AG09319 (cell line): ENCODE data around the gene TBL2.

ENCODE experiments used
- DNase-seq: peaks from one replicate; pipeline ENCODE4 v3.0.0-alpha.2; 2010; ENCODE audit warnings: low read depth; ENCODE audit errors: extremely low read depth
- TF ChIP-seq, protein P1 (sequence below): IDR thresholded peaks from 2 replicates; pipeline ENCODE4 v1.5.1; 2011; ENCODE audit warnings: low read depth, mild to moderate bottlenecking, inconsistent platforms, low read length, moderate library complexity

TBL2 gene

DNA sequence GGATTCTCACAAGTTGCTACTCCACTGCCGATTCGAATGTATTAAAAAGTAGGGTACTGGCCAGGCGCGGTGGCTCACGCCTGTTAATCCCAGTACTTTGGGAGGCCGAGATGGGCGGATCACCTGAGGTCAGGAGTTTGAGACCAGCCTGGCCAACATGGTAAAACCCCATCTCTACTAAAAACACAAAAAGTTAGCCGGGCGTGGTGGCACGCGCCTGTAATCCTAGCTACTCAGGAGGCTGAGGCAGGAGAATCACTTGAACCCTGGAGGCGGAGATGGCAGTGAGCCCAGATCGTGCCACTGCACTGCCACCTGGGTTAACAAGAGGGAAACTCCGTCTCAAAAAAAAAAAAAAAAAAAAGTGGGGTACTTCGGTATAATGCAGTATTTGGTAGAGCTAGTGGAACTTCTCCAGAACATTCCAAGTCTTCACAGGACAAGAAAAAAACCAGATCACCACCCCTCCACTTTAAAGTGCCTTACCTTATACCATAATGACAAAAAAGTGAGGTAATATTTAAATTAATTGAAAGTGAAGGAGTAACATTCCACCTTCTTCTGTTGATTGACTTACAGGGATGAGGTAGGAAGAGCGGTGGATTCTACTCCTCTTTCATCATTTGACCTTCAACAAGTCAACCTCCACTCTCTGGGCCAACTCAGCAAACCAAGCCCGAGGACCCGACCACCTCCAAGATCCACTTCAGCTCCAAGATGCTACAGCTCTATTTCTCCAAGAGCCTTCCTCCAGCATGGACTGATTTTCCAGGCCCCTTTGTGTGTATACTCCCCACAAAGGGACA, 58.3 kb downstream of the TBL2 start:
- TF ChIP-seq, protein P1, sequence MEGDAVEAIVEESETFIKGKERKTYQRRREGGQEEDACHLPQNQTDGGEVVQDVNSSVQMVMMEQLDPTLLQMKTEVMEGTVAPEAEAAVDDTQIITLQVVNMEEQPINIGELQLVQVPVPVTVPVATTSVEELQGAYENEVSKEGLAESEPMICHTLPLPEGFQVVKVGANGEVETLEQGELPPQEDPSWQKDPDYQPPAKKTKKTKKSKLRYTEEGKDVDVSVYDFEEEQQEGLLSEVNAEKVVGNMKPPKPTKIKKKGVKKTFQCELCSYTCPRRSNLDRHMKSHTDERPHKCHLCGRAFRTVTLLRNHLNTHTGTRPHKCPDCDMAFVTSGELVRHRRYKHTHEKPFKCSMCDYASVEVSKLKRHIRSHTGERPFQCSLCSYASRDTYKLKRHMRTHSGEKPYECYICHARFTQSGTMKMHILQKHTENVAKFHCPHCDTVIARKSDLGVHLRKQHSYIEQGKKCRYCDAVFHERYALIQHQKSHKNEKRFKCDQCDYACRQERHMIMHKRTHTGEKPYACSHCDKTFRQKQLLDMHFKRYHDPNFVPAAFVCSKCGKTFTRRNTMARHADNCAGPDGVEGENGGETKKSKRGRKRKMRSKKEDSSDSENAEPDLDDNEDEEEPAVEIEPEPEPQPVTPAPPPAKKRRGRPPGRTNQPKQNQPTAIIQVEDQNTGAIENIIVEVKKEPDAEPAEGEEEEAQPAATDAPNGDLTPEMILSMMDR = no peak
- no peak for DNase-seq

DNA sequence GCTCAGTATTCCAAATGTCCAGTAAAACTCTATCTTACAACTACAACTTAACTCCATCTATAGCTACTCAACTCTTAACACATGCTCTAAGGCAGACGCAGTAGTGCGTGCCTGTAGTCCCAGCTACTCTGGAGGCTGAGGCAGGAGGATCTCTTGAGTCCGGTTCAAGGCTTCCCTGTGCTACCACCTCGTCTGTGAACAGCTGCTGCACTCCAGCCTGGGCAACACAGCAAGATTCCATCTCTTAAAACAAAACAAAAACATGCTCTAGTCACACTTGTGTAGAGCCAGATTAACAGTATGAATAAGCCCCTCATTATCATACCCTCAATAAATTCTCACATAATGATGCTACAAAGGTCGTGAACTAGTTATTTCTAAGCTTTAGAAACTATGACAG, 59.9 kb downstream of the TBL2 start:
- TF ChIP-seq, protein P1 = no peak
- no peak for DNase-seq
